T-helper 1 cell treated with Interleukin-12 subunit alpha and Interleukin-12 subunit beta and Interleukin-4 antibody, amounts not matched to agents 30 μg/mL and 1 μg/mL, for 36 hours (primary cell): Measurements from ENCODE around the gene SLC35B1.
"Not testable (repeated sequence)": the region's sequence is repeated elsewhere in the genome, so short reads cannot be mapped to it uniquely, and the experiment has no call there.

Source experiments
- H3K27ac Mint-ChIP-seq: one replicate; pipeline ENCODE4 v1.8.0; 2021; ENCODE audit warnings: mild to moderate bottlenecking, mixed read lengths
- H3K27me3 Mint-ChIP-seq: one replicate; pipeline ENCODE4 v1.8.0; 2021; ENCODE audit warnings: low read depth, mixed read lengths
- H3K36me3 Mint-ChIP-seq: one replicate; pipeline ENCODE4 v1.8.0; 2021; ENCODE audit warnings: low read depth, mixed read lengths
- H3K4me1 Mint-ChIP-seq: one replicate; pipeline ENCODE4 v1.8.0; 2021; ENCODE audit warnings: low read depth, mixed read lengths
- H3K4me3 Mint-ChIP-seq: one replicate; pipeline ENCODE4 v1.8.0; 2021; ENCODE audit warnings: mild to moderate bottlenecking, moderate library complexity, mixed read lengths
- H3K9me3 Mint-ChIP-seq: one replicate; pipeline ENCODE4 v1.8.0; 2021; ENCODE audit warnings: mixed read lengths

The SLC35B1 gene

DNA sequence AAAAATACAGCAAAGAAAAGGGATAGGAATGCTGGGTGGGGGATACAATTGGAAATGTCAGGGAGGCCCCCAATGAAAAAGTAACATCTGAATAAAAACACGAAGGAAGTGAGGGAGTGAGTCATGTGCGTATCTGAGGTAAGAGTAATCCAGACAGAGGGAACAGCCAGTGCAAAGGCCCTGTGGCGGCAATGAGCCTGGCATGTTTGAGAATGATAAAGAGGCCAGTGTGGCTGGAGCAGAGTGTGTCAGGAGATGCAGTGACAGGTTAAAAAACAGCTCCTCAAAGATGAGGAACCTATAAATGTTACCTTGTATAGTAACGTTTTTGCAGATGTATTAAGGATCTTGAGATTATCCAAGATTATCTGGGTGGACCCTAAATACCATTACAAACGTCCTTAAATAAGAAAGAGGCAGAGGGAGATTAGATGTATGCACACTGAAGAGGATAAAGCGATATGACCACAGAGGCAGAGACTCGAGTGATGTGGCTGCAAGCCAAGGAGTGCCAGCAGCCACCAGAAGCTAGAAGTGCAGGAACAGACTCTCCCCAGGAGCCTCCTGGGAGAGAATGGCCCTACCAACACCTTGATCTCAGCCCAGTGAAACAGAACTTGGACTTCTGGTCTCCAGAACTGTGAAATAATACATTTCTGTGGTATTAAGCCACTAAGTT is 17.8 kb upstream of the SLC35B1 start:
- no peak overlapping the region for H3K27ac Mint-ChIP-seq

DNA sequence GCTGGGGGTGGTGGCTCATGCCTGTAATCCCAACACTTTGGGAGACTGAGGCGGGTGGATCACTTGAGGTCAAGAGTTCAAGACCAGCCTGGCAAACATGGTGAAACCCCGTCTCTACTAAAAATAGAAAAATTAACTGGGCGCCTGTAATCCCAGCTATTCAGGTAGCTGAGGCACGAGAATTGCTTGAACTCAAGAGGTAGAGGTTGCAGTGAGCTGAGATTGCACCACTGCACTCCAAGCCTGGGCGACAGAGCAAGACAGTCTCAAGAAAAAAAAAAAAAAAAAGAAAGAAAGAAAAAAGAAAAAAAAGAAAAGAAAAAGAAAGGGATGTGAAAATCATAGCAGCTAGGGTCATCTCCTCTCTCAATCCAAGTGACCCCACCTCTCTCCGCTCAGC is 16.8 kb upstream of the SLC35B1 start:
- H3K36me3 Mint-ChIP-seq = peaks cover 45% of the 10 kb centered on the region
- not testable (repeated sequence) for H3K27ac Mint-ChIP-seq, H3K9me3 Mint-ChIP-seq, H3K27me3 Mint-ChIP-seq, H3K4me3 Mint-ChIP-seq
- peaks cover 22% of the 10 kb centered on the region for H3K4me1 Mint-ChIP-seq

More for the DNA sequence above, 17.8 kb upstream of the SLC35B1 start:
- Mint-ChIP-seq H3K4me3 (no peak overlapping the region), H3K27me3 (no peaks in the 10 kb centered on the region), H3K36me3 (peaks cover 42% of the 10 kb centered on the region), H3K9me3 (peaks cover 6% of the 10 kb centered on the region), H3K4me1 (peaks cover 29% of the 10 kb centered on the region)

DNA sequence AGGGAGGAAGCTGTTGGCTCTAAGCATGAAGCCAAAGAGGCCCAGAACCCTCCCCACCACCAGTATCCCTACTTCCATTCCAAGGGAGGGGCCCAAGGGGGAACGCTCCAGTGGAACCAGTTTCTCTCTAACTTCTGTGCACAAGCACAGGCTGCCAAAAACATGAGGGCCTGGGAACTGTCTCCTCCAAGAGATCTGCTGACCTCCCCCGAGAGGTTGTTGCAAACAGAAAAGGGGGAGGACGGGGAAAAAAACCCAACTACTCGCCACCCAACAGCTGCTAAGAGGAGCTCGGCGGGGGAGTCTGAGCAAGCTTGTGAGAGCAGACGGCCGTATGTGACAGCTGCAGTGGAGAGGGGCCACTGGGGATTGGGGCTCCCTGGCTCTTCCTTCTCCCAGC is 15.7 kb upstream of the SLC35B1 start:
- H3K36me3 Mint-ChIP-seq = peaks cover 42% of the 10 kb centered on the region
- H3K4me3 Mint-ChIP-seq = no peak overlapping the region
- no peaks in the 10 kb centered on the region for H3K27me3 Mint-ChIP-seq
- H3K9me3 Mint-ChIP-seq = peaks cover 6% of the 10 kb centered on the region
- H3K27ac Mint-ChIP-seq = peak overlapping the region; percentile 31
- peaks cover 14% of the 10 kb centered on the region for H3K4me1 Mint-ChIP-seq

DNA sequence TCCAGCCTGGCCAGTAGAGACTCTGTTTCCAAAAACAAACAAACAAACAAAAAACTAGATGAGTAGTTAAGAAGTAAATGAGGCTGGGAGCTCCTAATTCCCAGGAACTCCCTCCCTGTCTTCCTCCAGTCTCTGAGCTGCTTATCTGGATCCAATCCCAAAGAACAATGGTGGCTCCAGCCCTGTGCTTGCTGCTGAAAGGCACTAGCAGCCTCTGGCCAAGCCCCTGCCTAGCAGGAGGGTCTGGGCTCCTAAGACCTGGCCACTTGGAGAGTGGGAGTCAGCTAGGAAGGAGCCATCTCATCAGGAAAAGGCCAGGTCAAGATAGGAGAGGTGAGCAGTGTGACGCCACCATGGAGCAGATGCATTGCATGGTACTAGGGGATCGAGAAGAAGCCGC is 14.3 kb upstream of the SLC35B1 start:
- H3K4me1 Mint-ChIP-seq = peaks cover 19% of the 10 kb centered on the region
- H3K27me3 Mint-ChIP-seq = no peaks in the 10 kb centered on the region
- peaks cover 6% of the 10 kb centered on the region for H3K9me3 Mint-ChIP-seq
- H3K4me3 Mint-ChIP-seq = no peak overlapping the region
- no peak overlapping the region for H3K27ac Mint-ChIP-seq
- H3K36me3 Mint-ChIP-seq = peaks cover 49% of the 10 kb centered on the region

DNA sequence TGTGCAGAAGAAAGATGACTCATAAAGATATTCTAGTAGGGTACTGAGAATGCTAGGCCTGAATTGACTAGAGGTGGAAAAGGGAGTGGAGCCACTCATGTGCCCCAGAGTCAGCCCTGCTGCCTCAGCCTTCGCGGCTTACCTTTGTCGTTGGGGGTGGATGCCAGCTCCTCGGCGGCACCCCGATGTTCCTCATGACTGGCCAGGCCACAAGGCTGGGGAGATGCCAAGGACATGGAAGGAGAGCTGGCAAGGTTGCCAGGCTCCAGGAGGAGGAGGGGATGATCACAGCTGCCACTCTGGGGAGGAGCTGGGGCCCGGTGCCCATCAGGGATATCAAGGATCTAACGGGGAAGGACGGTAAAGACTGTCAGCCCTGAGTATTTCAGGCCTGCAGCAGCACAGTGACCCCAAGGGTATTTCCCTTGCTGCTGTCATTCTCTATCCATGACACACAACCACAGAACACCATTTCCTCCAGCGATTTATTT is 9.7 kb upstream of the SLC35B1 start:
- Mint-ChIP-seq H3K27ac (peak overlapping the region; percentile 79), H3K36me3 (peaks cover 54% of the 10 kb centered on the region), H3K27me3 (no peaks in the 10 kb centered on the region), H3K4me1 (peaks cover 28% of the 10 kb centered on the region), H3K9me3 (no peaks in the 10 kb centered on the region), H3K4me3 (no peak overlapping the region)

DNA sequence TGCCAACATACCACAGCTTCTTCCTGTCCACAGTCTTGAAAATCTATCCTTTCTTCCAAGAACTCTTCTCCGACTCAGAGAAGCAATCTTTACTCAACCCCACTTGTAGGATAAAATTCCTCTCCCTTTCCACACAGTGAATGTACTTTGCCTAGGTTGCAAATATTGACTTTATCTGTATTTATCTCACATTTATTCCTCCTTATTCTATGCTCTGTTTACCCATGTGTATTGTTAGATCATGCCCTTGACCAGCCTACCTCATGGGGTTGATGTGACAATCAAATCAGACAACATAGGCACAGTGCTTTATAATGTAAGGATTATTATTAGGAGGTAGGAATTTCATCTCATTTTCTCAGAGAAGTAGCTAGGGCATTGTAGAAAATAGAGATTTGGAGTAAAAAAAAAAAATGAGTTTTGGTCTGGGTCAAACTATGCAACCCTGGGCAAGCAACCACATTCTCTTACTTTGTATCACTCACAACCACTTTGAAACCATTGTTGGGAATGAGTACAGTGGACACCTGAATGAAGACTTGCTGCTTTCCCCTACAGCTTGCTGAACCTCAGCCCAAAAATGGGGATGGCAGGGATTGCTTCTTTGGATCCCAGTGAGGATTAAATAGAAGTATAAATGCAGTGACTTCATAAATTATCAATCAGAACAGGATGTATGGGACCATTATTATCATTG is 9.1 kb upstream of the SLC35B1 start:
- H3K4me1 Mint-ChIP-seq = peaks cover 28% of the 10 kb centered on the region
- peaks cover 55% of the 10 kb centered on the region for H3K36me3 Mint-ChIP-seq
- H3K9me3 Mint-ChIP-seq = no peaks in the 10 kb centered on the region
- H3K27ac Mint-ChIP-seq = peak overlapping the region; percentile 90
- H3K27me3 Mint-ChIP-seq = no peaks in the 10 kb centered on the region
- no peak overlapping the region for H3K4me3 Mint-ChIP-seq

DNA sequence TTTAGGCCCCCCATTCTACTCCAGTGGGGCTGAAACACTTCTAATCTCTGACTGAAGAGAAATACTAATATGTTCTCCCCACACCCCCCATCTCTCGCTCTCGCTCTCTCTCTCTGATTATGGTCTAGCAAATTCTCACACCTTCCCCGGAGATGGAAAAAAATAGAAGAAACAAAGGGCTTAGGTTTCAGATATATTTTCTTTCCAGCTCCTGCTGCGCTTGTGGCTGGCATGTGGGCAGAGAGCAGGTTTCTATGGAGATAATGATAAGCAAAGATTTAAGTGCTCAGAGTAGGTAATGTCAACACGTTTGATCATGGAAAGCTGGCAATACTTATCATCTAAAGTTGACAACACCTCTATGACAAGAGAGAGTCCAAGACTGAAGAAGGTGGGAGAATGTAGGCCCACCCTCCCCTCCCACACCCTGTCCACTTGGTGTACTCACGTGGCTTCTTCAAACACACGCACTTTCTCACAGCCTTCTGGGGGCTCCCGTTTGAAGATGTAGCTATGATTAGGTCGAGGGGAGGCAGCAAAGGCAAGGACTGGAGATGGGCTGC is 8.0 kb upstream of the SLC35B1 start:
- peaks cover 28% of the 10 kb centered on the region for H3K4me1 Mint-ChIP-seq
- H3K4me3 Mint-ChIP-seq = peak overlapping the region; percentile 12
- H3K36me3 Mint-ChIP-seq = peaks cover 54% of the 10 kb centered on the region
- H3K27me3 Mint-ChIP-seq = no peaks in the 10 kb centered on the region
- peak overlapping the region; percentile 90 for H3K27ac Mint-ChIP-seq
- H3K9me3 Mint-ChIP-seq = no peaks in the 10 kb centered on the region

DNA sequence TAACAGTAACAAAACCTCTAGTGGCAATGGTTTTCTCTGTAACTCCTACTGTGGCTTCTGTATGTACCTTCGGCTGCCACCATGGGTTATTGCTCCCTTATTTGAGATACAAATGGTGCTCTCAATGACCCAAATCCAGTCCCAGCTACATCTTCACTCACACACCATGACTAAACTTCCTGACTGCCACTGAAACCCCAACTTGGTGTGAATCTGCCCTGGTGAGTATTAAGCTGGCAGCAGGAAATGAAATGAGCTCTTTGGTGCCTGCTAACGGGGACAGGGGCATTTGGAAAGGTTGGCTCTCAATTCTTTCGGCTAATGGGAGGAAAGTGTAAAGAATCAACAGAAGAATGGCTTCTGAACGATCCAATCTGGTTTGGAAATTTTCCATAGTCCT is 7.5 kb upstream of the SLC35B1 start:
- H3K4me3 Mint-ChIP-seq = no peak overlapping the region
- peaks cover 54% of the 10 kb centered on the region for H3K36me3 Mint-ChIP-seq
- H3K27me3 Mint-ChIP-seq = no peaks in the 10 kb centered on the region
- H3K27ac Mint-ChIP-seq = peak overlapping the region; percentile 90
- H3K9me3 Mint-ChIP-seq = no peaks in the 10 kb centered on the region
- H3K4me1 Mint-ChIP-seq = peaks cover 28% of the 10 kb centered on the region

DNA sequence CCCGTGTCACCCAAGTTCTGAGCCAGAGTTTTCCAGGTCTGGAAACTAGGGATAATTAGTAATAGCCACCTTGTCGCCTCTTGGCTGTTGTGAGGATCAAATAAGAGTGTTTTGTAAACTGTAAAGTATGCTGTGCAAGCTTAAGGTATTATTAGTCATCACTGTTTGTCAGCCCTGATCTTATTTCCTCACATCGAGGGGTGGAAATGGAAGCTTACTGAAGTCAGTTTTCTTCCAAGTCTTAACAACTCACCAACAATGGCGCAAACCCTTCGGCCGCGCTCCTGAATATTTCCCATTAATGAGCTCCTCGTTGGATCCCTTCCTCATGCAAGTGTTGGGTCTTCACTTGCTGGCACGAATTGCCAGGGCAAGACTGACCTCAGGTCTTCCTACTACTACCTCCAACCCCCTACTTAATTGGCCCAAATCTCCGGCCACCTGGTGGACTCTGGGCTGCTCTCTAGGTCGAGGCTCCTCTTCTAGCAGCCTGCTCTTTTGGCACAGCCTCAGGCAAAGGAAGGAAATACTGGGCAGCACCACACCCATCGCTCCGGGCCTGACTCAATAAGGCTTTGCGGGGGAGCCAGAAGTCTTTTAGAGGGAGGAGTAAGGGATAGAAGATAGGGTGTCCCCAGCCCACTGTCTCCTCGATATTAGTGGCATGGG is 885 bp upstream of the SLC35B1 start:
- H3K27ac Mint-ChIP-seq = peak overlapping the region; percentile 98
- H3K4me1 Mint-ChIP-seq = peaks cover 30% of the 10 kb centered on the region

DNA sequence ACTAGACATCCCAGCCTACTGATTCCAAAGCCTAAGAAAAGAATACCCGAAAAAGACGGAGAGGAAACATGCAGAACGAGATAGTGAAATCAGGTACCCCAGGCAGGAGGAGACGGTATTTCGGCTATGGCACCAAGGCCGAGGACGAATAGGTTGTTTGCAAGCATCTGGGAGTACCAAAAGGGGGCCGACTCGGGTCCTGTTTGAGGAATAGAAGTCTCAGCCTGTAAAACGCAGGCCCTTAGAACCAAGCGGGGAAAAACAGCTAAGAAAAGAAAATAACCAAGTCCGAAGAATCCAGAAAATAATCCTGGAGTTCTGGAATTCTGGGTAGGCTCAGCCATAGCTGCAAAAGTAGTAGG is 537 bp downstream of the SLC35B1 start:
- H3K27me3 Mint-ChIP-seq = no peaks in the 10 kb centered on the region
- no peaks in the 10 kb centered on the region for H3K9me3 Mint-ChIP-seq
- H3K4me3 Mint-ChIP-seq = peak overlapping the region; percentile 95
- H3K4me1 Mint-ChIP-seq = peaks cover 30% of the 10 kb centered on the region
- H3K36me3 Mint-ChIP-seq = peaks cover 36% of the 10 kb centered on the region
- peak overlapping the region; percentile 98 for H3K27ac Mint-ChIP-seq

More for the DNA sequence above, 885 bp upstream of the SLC35B1 start:
- peak overlapping the region; percentile 95 for H3K4me3 Mint-ChIP-seq
- H3K9me3 Mint-ChIP-seq = no peaks in the 10 kb centered on the region
- H3K36me3 Mint-ChIP-seq = peaks cover 34% of the 10 kb centered on the region
- no peaks in the 10 kb centered on the region for H3K27me3 Mint-ChIP-seq

DNA sequence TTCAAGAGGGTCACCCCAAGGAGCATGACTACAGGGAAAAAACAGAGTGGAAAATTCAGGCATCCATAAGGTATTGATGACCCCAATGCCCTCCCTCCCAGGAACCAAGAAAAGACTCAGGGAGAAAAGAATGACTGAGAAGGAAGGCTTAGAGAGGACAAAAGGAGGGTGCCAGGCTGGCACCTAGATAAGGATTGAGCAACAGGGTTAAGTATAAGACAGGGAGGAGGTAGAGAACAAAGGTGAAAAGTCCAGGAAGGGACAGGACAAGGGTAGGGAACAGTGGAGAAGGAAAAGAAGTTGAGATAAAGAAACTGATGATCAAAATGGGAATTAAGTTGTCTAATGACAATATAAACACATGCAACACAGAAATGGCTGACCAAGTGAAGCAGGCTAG is 2.5 kb downstream of the SLC35B1 start:
- Mint-ChIP-seq H3K27ac (peak overlapping the region; percentile 52), H3K27me3 (no peaks in the 10 kb centered on the region), H3K4me1 (peaks cover 30% of the 10 kb centered on the region), H3K4me3 (peak overlapping the region; percentile 43), H3K9me3 (no peaks in the 10 kb centered on the region), H3K36me3 (peaks cover 39% of the 10 kb centered on the region)

DNA sequence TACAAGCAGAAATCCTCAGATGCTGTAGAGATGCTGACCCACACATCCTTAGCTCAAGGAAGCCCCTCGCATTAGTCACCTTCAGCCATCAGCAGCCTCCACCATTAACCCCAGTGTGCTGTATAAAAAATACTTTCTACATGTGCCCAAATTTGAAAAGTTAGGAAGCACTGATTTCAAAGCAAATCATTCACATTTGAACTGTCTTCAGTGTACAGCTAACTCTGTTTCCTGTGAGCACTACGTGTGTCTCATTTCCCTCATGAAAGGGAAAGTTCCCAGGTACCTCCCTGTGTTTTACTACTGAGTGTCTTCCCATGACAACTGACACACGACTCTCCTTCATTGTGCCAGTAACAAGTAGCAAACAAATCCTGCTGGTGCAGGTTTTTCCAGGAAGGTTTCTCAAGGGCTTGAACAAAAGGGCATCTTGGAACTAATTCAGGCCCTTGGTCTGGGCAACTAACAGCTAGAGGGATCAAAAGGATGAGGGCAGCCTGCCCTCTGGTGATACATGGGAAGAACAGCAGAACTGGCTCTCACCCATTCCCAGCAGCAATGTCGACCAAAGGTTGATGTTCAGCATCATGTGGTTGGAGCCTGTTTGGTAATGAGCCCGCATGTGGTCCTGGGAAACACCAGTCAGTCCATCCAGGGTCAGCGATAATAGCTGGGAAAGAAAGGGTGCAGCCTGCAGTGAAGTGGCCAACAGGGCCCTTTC is 4.0 kb downstream of the SLC35B1 start:
- Mint-ChIP-seq H3K36me3 (peaks cover 46% of the 10 kb centered on the region), H3K4me3 (no peak overlapping the region), H3K4me1 (peaks cover 19% of the 10 kb centered on the region), H3K27ac (no peak overlapping the region), H3K9me3 (no peaks in the 10 kb centered on the region), H3K27me3 (no peaks in the 10 kb centered on the region)

DNA sequence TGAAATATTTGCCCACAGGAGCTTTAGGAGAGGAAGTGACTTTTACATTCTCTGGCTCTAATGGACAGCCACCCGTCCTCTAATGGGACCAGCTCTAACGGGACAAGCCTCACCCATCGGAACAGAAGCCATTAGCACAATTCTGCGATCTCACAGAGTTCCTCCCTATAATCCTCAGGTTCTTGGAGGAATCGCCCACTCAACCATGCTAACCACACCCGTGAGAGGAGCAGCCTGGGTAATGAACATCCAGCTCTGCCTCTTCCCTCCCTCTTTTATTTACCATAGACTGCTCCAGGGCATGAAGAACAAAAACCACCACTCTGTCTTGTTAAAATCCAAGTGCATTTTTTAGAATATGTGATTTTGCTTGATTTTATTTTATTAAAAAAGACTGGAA is 6.8 kb downstream of the SLC35B1 start:
- Mint-ChIP-seq H3K4me3 (no peak overlapping the region), H3K4me1 (peaks cover 12% of the 10 kb centered on the region), H3K9me3 (no peaks in the 10 kb centered on the region), H3K27me3 (no peaks in the 10 kb centered on the region), H3K36me3 (peaks cover 36% of the 10 kb centered on the region), H3K27ac (no peak overlapping the region)

DNA sequence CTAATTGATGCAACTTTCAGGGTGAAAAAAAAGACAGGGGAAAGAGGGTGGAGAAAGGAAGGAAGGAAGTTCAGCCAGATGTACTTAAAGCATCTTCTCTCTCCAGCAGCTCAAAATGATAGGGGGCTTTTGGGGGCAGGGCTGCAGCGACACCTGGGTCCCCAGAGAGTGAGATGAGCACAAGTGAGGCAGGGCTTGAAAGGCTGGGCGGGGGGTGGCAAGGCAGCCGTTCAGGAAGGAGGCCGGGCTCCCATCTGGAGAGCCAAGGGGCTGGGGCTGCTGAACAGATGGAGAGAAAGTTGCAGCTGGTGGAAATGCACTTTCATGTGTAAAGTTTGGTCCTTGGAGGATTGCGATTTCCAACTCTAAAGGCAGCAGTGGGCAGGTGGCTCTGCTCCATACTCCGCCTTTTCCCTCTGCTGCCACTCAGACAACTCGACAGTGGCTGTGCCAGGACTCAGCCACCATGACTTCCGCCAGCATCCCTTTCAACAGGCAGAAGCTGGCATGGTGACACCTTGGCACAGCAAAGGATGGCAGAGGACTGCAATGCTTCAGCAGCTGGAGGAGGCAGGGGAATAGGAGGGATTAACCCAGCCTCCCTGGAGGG is 7.7 kb downstream of the SLC35B1 start:
- peaks cover 31% of the 10 kb centered on the region for H3K36me3 Mint-ChIP-seq
- H3K9me3 Mint-ChIP-seq = no peaks in the 10 kb centered on the region
- H3K4me3 Mint-ChIP-seq = no peak overlapping the region
- H3K27me3 Mint-ChIP-seq = no peaks in the 10 kb centered on the region
- H3K27ac Mint-ChIP-seq = no peak overlapping the region
- H3K4me1 Mint-ChIP-seq = peaks cover 19% of the 10 kb centered on the region
